Left ventricle myocardium inferior (tissue), 1 donor: ENCODE results near the gene TSPAN9. TPM values are rescaled to one million over a fixed set of nuclear protein-coding genes. Genes with fewer than 3 reads are reported as not detected.

Experiments used
- DNase-seq: peaks from one replicate; pipeline ENCODE4 v3.0.0-alpha.2; 2020
- H3K27ac ChIP-seq: fragments of 200-600 bp; replicated peaks from 2 replicates; pipeline ENCODE4 v1.8.0; 2021
- H3K27me3 ChIP-seq: fragments of 200-600 bp; 2 replicates; pipeline ENCODE4 v1.8.0; 2021; ENCODE audit warnings: low read depth
- H3K36me3 ChIP-seq: fragments of 200-600 bp; 2 replicates; pipeline ENCODE4 v1.8.0; 2021
- H3K4me1 ChIP-seq: fragments of 200-600 bp; 2 replicates; pipeline ENCODE4 v1.8.0; 2021
- H3K4me3 ChIP-seq: fragments of 200-600 bp; 2 replicates; pipeline ENCODE4 v1.8.0; 2021; ENCODE audit warnings: mild to moderate bottlenecking, moderate library complexity
- H3K9me3 ChIP-seq: fragments of 200-600 bp; replicated peaks from 2 replicates; pipeline ENCODE4 v1.8.0; 2021
- CTCF ChIP-seq: fragments of 200-600 bp; IDR thresholded peaks from 2 replicates; pipeline ENCODE4 v1.8.0; 2021; ENCODE audit warnings: antibody characterized with exemption, mild to moderate bottlenecking, borderline replicate concordance
- intact Hi-C: fragments of 100-400 bp; cut with micrococcal nuclease; formaldehyde crosslinking; loops from one replicate; pipeline ENCODE4 v1.11.0; 2022
- total RNA-seq: library from RNA; stranded (reverse); fragmentation: NEBNext Ultra II Directional; extraction: Animal tissue kit (Norgen Biotek cat#: 25700); gene quantifications from one replicate; pipeline ENCODE4 v1.2.1, GENCODE V29; 2021
- donor health status: DM: no; HTN: yes; CAD: no; lungs with severe emphysema.

TSPAN9 gene
- total RNA-seq, 1 donor from 2014 or later: 305 TPM

- intact Hi-C loops: no loop called here
- H3K4me1 ChIP-seq: no peaks in the 10 kb centered on the region
- DNase-seq: no peak
- no peak overlapping the region for H3K4me3 ChIP-seq
- H3K27ac ChIP-seq: no peak overlapping the region
- no peaks in the 10 kb centered on the region for H3K36me3 ChIP-seq
- no peaks in the 10 kb centered on the region for H3K27me3 ChIP-seq
- H3K9me3 ChIP-seq: no peaks in the 10 kb centered on the region
- no peak for TF ChIP-seq CTCF
Observed at GRCh38 chr12:3321881-3322280, 244.7 kb downstream of the TSPAN9 start.

- intact Hi-C loops: no loop called here
- Histone ChIP-seq H3K4me1 (no peaks in the 10 kb centered on the region), H3K27ac (no peak overlapping the region), H3K4me3 (no peak overlapping the region), H3K36me3 (no peaks in the 10 kb centered on the region), H3K27me3 (no peaks in the 10 kb centered on the region), H3K9me3 (no peaks in the 10 kb centered on the region)
- TF ChIP-seq CTCF: no peak
- no peak for DNase-seq
Observed at GRCh38 chr12:3323002-3323685, 246.0 kb downstream of the TSPAN9 start.

- Histone ChIP-seq H3K27ac (no peak overlapping the region), H3K27me3 (no peaks in the 10 kb centered on the region), H3K4me1 (no peaks in the 10 kb centered on the region), H3K9me3 (no peaks in the 10 kb centered on the region), H3K4me3 (no peak overlapping the region), H3K36me3 (no peaks in the 10 kb centered on the region)
- no peak for DNase-seq
- TF ChIP-seq CTCF: no peak
- intact Hi-C loops: no loop called here
Observed at GRCh38 chr12:3325736-3326135, 248.6 kb downstream of the TSPAN9 start.

GRCh38 chr12:3326156-3326849, 249.1 kb downstream of the TSPAN9 start:
- TF ChIP-seq CTCF: no peak
- intact Hi-C loops: no loop called here
- no peak overlapping the region for H3K27ac ChIP-seq
- no peaks in the 10 kb centered on the region for H3K9me3 ChIP-seq
- DNase-seq: no peak
- no peaks in the 10 kb centered on the region for H3K36me3 ChIP-seq
- H3K4me3 ChIP-seq: no peak overlapping the region
- H3K27me3 ChIP-seq: no peaks in the 10 kb centered on the region
- H3K4me1 ChIP-seq: no peaks in the 10 kb centered on the region

- H3K36me3 ChIP-seq: no peaks in the 10 kb centered on the region
- intact Hi-C loops: no loop called here
- no peak overlapping the region for H3K4me3 ChIP-seq
- H3K4me1 ChIP-seq: no peaks in the 10 kb centered on the region
- no peaks in the 10 kb centered on the region for H3K9me3 ChIP-seq
- DNase-seq: no peak
- no peak overlapping the region for H3K27ac ChIP-seq
- no peaks in the 10 kb centered on the region for H3K27me3 ChIP-seq
- no peak for TF ChIP-seq CTCF
Observed at GRCh38 chr12:3326850-3327780, 249.9 kb downstream of the TSPAN9 start.
